PC-3 (cell line): ENCODE measurements around the gene EPHB1.

Source experiments
- CTCF ChIP-seq: fragments of 300-600 bp; sonication (generic); conservative IDR thresholded peaks from 2 replicates; pipeline ENCODE4 v1.5.1; 2017; ENCODE audit warnings: antibody characterized with exemption, low read depth, mild to moderate bottlenecking, low read length
- EZH2 ChIP-seq: fragments of 300-600 bp; sonication (generic); IDR thresholded peaks from one replicate; pipeline ENCODE4 v1.6.1; 2017; ENCODE audit warnings: antibody characterized with exemption, mild to moderate bottlenecking, low read length; ENCODE audit not compliant: unreplicated experiment

GRCh38 chr3:134976948-134977347 lies 181.9 kb downstream of the EPHB1 start:
- TF ChIP-seq CTCF (no peak), EZH2 (no peak)
